Stimulated activated naive CD4-positive, alpha-beta T cell (primary cell): ENCODE data around the gene CDK5RAP2.
"Not testable (repeated sequence)": the region's sequence is repeated elsewhere in the genome, so short reads cannot be mapped to it uniquely, and the experiment has no call there.

Experiments
- DNase-seq, 6 experiments: peaks; one replicate each; lab custom pipeline; 2025; lab: John Stamatoyannopoulos, UW

Gene CDK5RAP2

DNA sequence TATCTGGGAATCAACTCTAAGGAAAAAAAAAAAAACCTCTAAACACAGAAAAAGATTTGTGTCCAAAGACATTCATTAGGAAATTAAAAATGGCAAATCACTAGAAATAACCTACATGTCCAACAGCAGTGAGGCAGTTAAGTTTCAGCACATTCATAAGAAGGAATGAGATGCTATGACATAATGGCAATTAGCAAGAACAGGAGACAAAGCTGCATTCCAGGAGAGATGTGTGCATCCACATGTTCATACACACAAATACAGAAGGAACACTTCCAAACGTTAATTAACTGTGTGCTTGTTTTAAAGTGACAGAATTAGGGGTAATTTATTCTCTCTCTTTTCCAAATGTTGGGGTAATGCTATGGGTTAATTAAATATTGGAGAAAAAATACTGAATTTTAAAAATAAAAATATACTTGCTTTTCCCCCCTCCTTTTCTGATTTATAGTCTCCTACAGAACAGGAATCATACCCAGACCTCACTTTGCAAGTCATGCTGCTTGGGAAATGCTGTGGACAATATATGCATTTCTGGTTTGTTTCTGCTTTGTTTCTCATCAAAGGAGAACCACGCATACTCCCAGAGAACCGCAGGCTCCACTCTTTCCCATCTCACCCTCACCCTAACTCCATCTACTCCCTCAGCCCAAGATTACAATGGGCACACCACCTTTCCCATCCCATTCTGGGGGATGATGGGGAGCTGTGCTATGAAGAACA lies 114.1 kb downstream of the CDK5RAP2 start:
- no peak for DNase-seq

GRCh38 chr9:120464887-120465421 lies 115.0 kb downstream of the CDK5RAP2 start:
- DNase-seq: no peak

- no peak for DNase-seq
These were observed 115.6 kb downstream of the CDK5RAP2 start for GRCh38 chr9:120464176-120464886.

GRCh38 chr9:120463765-120464164 lies 116.2 kb downstream of the CDK5RAP2 start:
- no peak for DNase-seq

GRCh38 chr9:120461677-120462076 lies 118.3 kb downstream of the CDK5RAP2 start:
- not testable (repeated sequence) for DNase-seq

DNA sequence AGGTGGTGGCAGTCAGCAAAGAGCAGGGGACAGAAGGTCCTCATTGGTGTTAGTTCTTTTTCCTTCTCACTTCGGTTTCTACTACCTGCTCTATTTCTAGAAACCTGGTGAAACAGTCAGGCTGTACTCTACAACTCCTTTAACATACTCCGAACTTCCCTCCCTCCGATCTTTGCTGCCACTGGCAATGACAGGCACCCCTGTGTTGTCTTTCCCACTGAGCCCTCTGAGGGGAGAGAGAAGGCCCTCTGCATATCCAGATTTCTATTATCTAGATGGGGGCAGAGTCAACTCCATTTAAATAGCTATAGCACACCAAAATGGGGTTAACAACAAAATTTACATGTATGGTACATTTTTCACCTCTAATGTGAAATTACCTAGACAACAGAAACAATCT lies 123.7 kb downstream of the CDK5RAP2 start:
- no peak for DNase-seq

DNA sequence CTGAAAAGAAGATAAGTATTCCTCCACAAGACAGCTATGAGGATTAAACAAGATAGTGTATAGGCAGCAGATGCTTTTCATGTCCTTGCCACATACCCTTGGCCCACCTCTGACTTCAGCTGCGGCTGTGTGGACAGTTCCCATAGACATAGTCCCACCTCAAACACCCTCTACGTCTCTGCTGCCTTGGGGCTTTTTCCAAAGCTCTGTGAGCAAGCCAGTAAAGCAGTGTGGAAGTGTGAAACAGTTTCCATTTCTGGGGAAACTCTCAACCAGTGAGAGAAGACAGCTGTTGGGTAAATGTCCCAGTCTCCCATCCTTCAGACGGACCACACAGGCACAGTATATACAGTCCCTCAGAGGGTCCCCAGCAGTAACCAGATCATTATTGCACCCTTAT lies 125.5 kb downstream of the CDK5RAP2 start:
- DNase-seq: no peak

DNA sequence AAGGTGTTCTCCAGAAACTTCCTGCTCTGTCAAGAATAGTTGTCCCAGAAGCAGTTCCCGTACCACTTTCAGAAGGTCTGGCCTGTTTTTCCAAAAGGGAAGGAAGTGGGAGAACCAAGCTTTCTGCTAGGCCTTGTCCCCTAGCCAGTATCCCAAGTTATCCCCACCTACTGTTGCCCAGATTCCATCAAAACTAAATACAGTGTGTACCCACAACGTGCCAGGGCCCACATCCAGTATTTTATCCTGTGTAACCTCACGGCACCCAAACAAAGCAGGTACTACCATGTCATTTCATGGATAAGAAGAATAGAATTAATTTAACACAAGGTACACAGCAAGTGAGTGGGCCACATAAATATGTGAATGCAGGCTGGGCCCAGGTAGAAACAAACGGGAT lies 126.2 kb downstream of the CDK5RAP2 start:
- no peak for DNase-seq

DNA sequence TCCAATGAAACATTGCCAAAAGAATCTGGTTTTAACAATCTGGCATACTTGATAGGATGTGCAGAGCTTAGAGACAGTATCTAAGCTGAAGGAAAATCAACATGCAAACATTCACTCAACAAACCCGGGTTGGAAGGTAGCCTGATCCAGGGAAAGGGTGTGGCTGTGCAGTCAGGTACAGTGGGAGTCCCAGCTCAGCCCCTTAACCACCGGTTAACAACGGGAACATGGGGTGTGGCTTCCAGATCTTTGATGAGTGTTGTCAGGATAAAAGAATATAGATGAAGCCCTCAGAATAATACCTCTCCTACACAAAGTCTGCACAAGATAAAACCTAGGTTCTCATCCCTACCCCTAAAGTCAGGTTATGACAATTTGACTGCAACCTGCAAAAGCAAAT lies 127.3 kb downstream of the CDK5RAP2 start:
- DNase-seq: no peak

- no peak for DNase-seq
These were observed 129.1 kb downstream of the CDK5RAP2 start for GRCh38 chr9:120450916-120451315.

DNA sequence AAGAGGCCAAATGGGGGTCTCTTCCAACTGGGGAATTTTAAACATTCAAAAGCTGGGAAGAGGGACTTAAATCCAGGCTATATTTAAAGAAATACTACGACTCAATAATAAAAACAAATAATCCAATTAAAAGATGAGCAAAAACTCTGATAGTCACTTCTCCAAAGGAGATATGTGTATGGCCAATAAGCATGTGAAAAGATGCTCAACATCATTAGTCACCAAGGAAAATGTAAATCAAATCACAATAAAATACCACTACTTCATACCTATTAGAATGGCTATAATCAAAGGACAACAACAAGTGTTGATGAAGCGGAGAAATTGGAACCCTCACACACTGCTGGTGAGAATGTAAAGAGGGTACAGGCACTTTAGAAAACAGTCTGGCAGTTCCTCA lies 130.4 kb downstream of the CDK5RAP2 start:
- DNase-seq: no peak

DNA sequence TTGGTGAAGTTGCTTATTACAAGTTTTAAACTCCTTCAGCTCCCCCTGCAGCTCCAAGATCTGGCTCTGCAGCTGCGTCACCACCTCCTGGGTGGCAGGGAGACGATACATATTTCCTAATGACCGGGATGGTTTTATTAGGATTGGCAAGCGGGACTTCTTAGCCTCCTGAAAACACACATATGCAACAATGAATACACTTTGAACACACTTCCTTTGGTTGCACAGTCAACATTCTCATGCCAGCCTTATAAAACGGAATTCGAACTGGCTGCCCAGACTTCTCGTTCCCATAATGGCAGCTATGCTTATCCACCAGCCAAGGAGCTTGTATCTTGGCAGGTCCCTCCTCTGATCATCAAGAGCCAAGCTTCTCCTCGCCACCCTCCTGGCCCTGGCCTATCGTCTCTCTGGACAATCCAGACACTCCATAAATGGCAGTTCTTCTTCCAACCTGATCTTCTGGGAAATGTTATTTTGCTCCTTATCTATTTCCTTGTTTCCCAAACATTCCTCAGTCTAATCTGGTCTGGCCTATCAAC lies 131.9 kb downstream of the CDK5RAP2 start:
- no peak for DNase-seq

GRCh38 chr9:120446671-120447070 lies 133.3 kb downstream of the CDK5RAP2 start:
- DNase-seq: no peak

- DNase-seq: no peak
These were observed 136.0 kb downstream of the CDK5RAP2 start for GRCh38 chr9:120443976-120444375.

- DNase-seq: no peak
These were observed 136.5 kb downstream of the CDK5RAP2 start for GRCh38 chr9:120443489-120443888.

DNA sequence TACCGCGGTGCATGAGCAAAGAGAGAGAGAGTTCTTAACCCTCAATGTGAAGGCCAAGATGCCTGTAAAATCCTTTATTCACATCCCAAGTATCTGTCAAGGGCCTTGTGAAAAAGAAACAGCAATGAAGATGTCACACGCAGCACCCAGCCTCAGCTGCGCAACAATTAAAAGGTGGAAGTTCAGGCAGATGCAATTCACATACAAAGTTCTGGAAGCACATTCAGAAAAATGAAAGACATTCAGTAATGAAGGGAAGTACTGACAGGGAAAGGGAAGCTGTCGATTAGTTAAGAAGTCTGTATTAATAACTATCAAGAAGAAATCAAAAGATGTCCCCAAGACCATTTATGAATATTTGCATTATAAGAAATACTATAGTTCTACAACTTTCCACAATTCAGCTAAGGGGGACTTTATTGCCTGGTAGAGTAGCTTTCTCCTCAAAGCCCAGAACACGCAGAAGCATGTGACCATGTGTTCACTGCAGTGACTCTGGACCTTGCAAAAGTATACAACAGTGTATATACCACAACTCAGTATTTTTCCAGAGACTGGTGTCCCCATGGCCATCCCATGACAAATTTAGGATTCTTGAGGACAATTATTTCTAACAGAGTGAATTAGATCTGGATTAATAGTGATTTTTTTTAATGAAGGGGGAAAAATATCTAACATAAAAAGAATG lies 137.5 kb downstream of the CDK5RAP2 start:
- DNase-seq: no peak

DNA sequence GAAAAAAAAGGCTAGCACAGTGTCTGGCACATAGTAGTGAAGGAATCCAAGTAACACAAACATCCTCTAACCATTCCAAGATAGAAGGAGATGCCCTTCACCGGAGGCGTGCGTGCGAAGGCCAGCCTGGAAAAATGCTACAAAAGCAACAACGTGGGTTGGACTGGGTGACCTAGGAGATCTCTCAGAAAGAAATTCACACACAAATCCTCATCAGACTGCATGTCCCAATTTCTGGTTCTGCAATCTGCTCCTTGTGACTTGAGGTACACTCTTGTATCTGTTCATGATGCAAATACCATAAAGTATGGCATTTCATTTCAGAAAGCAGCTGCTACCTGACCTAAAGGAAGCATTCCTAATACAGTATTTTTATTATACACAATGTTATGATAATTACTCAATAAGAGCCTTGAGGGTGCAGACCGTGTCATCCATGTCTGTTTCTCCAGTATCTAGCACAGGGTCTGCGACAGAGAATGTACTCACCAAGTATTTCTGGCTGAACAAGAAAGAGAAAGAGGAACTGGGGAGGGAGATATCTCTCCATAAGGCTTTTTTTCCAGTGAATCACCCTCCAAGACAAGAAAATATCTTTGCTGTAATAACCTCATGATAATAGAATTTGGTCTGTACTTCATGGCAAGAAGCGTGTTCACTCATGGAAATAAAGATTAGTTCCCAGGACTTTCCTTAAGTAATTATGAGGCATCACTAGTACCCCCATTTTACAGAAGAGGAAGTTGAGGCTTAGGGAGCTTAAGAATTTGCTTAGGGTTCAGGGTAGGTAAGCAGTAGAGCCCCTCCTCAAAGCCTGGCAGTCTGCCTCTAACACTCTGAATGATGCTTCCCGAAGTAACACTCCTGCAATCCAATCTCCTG lies 138.3 kb downstream of the CDK5RAP2 start:
- DNase-seq: no peak

DNA sequence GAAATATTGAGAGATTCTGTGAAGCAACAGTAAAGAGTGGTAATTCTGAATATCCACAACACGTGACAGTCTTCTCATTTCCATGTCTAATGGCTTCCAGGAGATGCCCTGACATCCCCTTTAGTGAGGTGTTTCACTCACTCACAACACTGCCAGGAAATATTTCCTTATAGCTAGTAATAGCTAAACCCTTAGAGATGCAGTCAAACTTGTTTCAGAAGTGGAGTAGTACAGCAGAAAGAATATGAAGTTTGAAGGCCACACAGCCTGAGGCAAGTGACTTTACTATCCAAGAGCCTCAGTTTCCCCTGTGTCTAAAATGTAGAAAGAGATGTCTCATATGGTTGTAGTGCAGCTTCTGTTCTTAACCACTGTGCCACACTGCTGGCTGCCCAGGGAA lies 139.2 kb downstream of the CDK5RAP2 start:
- DNase-seq: no peak

DNA sequence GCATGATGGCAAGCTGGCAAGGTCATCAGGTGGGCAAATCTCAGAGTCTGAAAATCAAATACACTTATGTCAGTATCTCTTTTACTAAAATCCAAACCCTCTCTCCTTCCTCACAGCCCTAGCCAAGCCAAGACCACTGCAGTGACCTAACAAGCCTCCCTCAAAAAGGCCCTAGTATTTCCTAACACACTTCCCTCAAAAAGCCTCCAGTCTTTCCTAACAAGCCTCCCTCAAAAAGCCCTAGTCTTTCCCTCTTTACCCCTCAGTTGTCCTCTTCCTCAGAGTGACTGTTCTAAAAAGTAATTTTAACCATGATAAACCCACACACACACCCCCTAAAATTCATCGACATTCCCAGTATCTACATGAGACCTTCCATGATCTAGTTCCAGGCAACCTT lies 140.0 kb downstream of the CDK5RAP2 start:
- no peak for DNase-seq

DNA sequence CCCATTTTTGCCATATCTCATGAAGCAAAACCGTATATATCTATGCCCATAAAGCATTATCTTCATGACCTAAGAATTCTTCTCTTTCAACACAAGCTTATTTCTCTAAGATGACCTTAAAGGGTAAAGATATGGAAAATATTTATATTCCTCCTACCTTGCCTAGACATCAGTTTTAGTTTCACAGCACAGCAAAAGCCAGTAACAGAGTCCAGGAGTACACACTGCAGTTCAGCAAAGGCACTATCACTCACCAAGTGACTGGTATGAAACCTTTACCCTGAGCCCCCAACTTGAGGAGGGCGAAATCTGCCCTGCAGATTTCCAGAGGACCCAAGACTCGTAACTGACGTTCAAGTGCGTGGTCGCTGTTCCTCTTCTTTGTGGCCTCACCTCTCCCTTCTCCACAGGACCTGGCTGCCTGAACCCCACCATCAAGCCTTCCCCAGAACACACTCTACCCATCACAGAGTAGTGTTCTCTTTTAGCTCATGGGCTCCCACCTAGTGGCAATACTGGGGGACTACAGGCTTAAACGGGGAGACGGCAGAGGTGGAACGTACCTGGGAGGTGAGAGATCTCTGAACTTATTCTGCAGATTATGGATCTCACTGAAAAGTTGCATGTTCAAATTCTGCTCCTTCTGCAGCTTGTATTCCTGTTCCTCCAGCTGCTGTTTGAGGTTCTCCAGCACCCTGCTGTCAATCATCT lies 141.0 kb downstream of the CDK5RAP2 start:
- DNase-seq: no peak

DNA sequence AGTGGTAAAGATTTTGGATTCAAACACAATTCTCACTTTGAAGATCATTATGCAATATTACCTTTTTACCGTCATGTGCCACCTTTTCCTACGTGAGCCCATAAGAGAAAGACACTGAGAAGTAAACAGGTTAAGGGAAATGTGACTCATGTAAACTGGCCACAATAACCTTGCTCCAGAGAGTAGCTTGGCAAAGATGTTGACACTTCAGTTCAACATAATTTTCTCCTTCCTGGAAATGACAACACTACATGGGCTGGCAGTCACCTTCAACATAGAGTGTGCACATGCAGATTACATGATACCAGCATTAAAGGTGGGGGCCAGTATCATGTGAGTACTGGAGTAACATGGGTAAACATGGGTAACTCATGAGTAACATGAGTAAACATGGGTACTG lies 141.9 kb downstream of the CDK5RAP2 start:
- no peak for DNase-seq
